MM.1S (cell line): ENCODE results near the gene DXO.
"Not testable (repeated sequence)": the region's sequence is repeated elsewhere in the genome, so short reads cannot be mapped to it uniquely, and the experiment has no call there.

Experiments used
- DNase-seq: peaks from one replicate; pipeline ENCODE4 v3.0.0-alpha.2; 2015
- H2AFZ ChIP-seq: fragments of 300-600 bp; sonication (generic); 2 replicates; pipeline ENCODE4 v1.6.0; 2016; ENCODE audit warnings: antibody characterized with exemption, low read length
- H3F3A ChIP-seq: fragments of 300-600 bp; sonication (generic); 2 replicates; pipeline ENCODE4 v1.6.1; 2016; ENCODE audit warnings: mild to moderate bottlenecking, antibody characterized with exemption, low read length, moderate library complexity, mixed read lengths; ENCODE audit not compliant: insufficient read depth
- H3K27ac ChIP-seq: fragments of 300-600 bp; sonication (generic); 2 replicates; pipeline ENCODE4 v1.5.1; 2016; ENCODE audit warnings: mild to moderate bottlenecking, low read length
- H3K27me3 ChIP-seq: fragments of 300-600 bp; sonication (generic); replicated peaks from 2 replicates; pipeline ENCODE4 v1.6.0; 2016; ENCODE audit warnings: low read length; ENCODE audit not compliant: insufficient read depth
- H3K36me3 ChIP-seq: fragments of 300-600 bp; sonication (generic); replicated peaks from 2 replicates; pipeline ENCODE4 v1.6.1; 2016; ENCODE audit warnings: mild to moderate bottlenecking, low read length, mixed read lengths; ENCODE audit not compliant: insufficient read depth
- H3K4me1 ChIP-seq: fragments of 300-600 bp; sonication (generic); 2 replicates; pipeline ENCODE4 v1.6.1; 2016; ENCODE audit warnings: low read length, mixed read lengths
- H3K4me2 ChIP-seq: fragments of 300-600 bp; sonication (generic); 2 replicates; pipeline ENCODE4 v1.6.0; 2016; ENCODE audit warnings: low read depth, low read length
- H3K4me3 ChIP-seq: fragments of 300-600 bp; sonication (generic); 2 replicates; pipeline ENCODE4 v1.5.1; 2016; ENCODE audit warnings: low read length, mixed read lengths
- H3K79me2 ChIP-seq: fragments of 300-600 bp; sonication (generic); 2 replicates; pipeline ENCODE4 v1.6.1; 2016; ENCODE audit warnings: mixed run types, low read length, mixed read lengths
- H3K9ac ChIP-seq: fragments of 300-600 bp; sonication (generic); 2 replicates; pipeline ENCODE4 v1.6.1; 2016; ENCODE audit warnings: low read length, mixed read lengths
- H3K9me2 ChIP-seq: fragments of 300-600 bp; sonication (generic); replicated peaks from 2 replicates; pipeline ENCODE4 v1.6.1; 2016; ENCODE audit warnings: mild to moderate bottlenecking, low read length, mixed read lengths; ENCODE audit not compliant: insufficient read depth
- H3K9me3 ChIP-seq: fragments of 300-600 bp; sonication (generic); replicated peaks from 2 replicates; pipeline ENCODE4 v1.6.1; 2016; ENCODE audit warnings: mild to moderate bottlenecking, low read length, mixed read lengths; ENCODE audit not compliant: insufficient read depth
- H4K20me1 ChIP-seq: fragments of 300-600 bp; sonication (generic); 2 replicates; pipeline ENCODE4 v1.6.1; 2016; ENCODE audit warnings: mild to moderate bottlenecking, low read length, moderate library complexity, mixed read lengths; ENCODE audit not compliant: insufficient read depth

Gene DXO

GRCh38 chr6:32002546-32003268, 30.8 kb upstream of the DXO start:
- H3F3A ChIP-seq, H3K9me2 ChIP-seq, H3K9ac ChIP-seq, H3K4me1 ChIP-seq, H3K79me2 ChIP-seq, DNase-seq, H3K4me3 ChIP-seq, H2AFZ ChIP-seq, H4K20me1 ChIP-seq, H3K36me3 ChIP-seq, H3K4me2 ChIP-seq, H3K27ac ChIP-seq, H3K9me3 ChIP-seq, H3K27me3 ChIP-seq: not testable (repeated sequence)

- not testable (repeated sequence) for H3K79me2 ChIP-seq, H3K9me2 ChIP-seq, H3K4me3 ChIP-seq, H3K9me3 ChIP-seq, H3K27ac ChIP-seq, H3K9ac ChIP-seq, H4K20me1 ChIP-seq, H3F3A ChIP-seq, H3K27me3 ChIP-seq, DNase-seq, H3K4me2 ChIP-seq, H3K4me1 ChIP-seq, H2AFZ ChIP-seq, H3K36me3 ChIP-seq
Measured at GRCh38 chr6:31996385-31996784, 24.4 kb upstream of the DXO start.

GRCh38 chr6:31994421-31994820, 22.5 kb upstream of the DXO start:
- not testable (repeated sequence) for H3K4me2 ChIP-seq, H3K9me3 ChIP-seq, H4K20me1 ChIP-seq, H3K9ac ChIP-seq, H3K27ac ChIP-seq, H3K9me2 ChIP-seq, H3K79me2 ChIP-seq, H3K4me1 ChIP-seq, H2AFZ ChIP-seq, H3K4me3 ChIP-seq, H3F3A ChIP-seq, H3K36me3 ChIP-seq, H3K27me3 ChIP-seq, DNase-seq

GRCh38 chr6:31989363-31989762, 17.4 kb upstream of the DXO start:
- H3K9ac ChIP-seq, H3K36me3 ChIP-seq, H3K4me3 ChIP-seq, H2AFZ ChIP-seq, H3K27ac ChIP-seq, H4K20me1 ChIP-seq, H3K4me2 ChIP-seq, H3K79me2 ChIP-seq, H3K9me3 ChIP-seq, H3K9me2 ChIP-seq, H3K4me1 ChIP-seq, DNase-seq, H3F3A ChIP-seq, H3K27me3 ChIP-seq: not testable (repeated sequence)

GRCh38 chr6:31981744-31982143, 9.8 kb upstream of the DXO start, which contains the start of gene C4A:
TSS of gene C4A (plus strand) at chr6:31982057. CDS start at chr6:31982108, 51 bp downstream.
- not testable (repeated sequence) for H3K9ac ChIP-seq, H3K9me3 ChIP-seq, H3F3A ChIP-seq

GRCh38 chr6:31980998-31981397, 9.1 kb upstream of the DXO start:
- not testable (repeated sequence) for H4K20me1 ChIP-seq, H3K79me2 ChIP-seq, H3K27ac ChIP-seq, H3F3A ChIP-seq, H2AFZ ChIP-seq, H3K4me3 ChIP-seq, H3K9me3 ChIP-seq, H3K4me2 ChIP-seq, H3K9ac ChIP-seq, H3K9me2 ChIP-seq, DNase-seq, H3K4me1 ChIP-seq, H3K27me3 ChIP-seq, H3K36me3 ChIP-seq

More at GRCh38 chr6:31981744-31982143, 9.8 kb upstream of the DXO start, which contains the start of gene C4A:
- H3K27ac ChIP-seq, H4K20me1 ChIP-seq, DNase-seq, H3K27me3 ChIP-seq, H2AFZ ChIP-seq, H3K9me2 ChIP-seq, H3K4me3 ChIP-seq, H3K4me2 ChIP-seq, H3K36me3 ChIP-seq, H3K4me1 ChIP-seq, H3K79me2 ChIP-seq: not testable (repeated sequence)

- not testable (repeated sequence) for H3K36me3 ChIP-seq, H3K27ac ChIP-seq, H3K4me3 ChIP-seq, H3F3A ChIP-seq, H3K4me1 ChIP-seq, H2AFZ ChIP-seq, H3K9me2 ChIP-seq, H3K79me2 ChIP-seq, H3K27me3 ChIP-seq, H3K9ac ChIP-seq, H3K4me2 ChIP-seq, H3K9me3 ChIP-seq, DNase-seq, H4K20me1 ChIP-seq
Measured at GRCh38 chr6:31980195-31980876, 8.4 kb upstream of the DXO start.
